GM21381 (cell line): ENCODE data around the gene GSN.

Experiments used
- ATAC-seq: cut with Tn5 transposase; IDR thresholded peaks from one replicate; pipeline ENCODE4 v1.9.1; 2021; ENCODE audit warnings: mild to moderate bottlenecking, moderate library complexity; ENCODE audit not compliant: unreplicated experiment

The GSN gene

DNA sequence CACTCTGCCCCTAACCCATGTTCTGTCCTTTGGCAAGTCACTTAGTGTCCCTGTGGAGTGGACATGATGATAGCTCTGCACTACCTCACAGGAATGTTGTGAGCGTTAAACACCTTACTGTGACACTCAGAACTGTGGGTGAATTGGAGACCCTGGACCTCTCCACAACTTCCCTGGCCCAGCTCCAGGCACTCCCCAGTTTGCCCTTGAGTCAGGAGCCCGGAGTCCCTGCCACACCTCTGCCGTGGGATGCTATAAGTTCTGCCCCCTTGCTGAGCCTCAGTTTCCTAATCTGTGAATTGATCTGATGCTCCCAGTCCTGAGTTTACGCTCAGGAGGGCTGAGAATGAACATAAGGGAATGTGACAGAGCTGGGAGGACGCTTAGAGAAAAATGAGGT is 34.4 kb downstream of the GSN start:
- ATAC-seq = no peak

DNA sequence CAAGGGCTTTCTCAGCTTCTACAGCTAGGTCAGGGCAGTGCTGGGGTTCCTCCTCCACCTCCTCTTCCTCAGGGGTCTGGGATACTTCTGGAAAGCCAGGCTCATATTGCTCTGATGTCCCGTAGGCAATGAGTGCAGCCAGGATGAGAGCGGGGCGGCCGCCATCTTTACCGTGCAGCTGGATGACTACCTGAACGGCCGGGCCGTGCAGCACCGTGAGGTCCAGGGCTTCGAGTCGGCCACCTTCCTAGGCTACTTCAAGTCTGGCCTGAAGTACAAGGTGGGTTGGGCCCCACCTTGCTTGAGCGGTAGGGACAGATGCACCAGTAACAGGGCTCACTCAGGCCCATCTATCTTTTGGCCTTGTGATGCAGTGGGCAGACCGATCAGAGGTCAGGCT is 34.8 kb downstream of the GSN start:
- ATAC-seq = no peak

DNA sequence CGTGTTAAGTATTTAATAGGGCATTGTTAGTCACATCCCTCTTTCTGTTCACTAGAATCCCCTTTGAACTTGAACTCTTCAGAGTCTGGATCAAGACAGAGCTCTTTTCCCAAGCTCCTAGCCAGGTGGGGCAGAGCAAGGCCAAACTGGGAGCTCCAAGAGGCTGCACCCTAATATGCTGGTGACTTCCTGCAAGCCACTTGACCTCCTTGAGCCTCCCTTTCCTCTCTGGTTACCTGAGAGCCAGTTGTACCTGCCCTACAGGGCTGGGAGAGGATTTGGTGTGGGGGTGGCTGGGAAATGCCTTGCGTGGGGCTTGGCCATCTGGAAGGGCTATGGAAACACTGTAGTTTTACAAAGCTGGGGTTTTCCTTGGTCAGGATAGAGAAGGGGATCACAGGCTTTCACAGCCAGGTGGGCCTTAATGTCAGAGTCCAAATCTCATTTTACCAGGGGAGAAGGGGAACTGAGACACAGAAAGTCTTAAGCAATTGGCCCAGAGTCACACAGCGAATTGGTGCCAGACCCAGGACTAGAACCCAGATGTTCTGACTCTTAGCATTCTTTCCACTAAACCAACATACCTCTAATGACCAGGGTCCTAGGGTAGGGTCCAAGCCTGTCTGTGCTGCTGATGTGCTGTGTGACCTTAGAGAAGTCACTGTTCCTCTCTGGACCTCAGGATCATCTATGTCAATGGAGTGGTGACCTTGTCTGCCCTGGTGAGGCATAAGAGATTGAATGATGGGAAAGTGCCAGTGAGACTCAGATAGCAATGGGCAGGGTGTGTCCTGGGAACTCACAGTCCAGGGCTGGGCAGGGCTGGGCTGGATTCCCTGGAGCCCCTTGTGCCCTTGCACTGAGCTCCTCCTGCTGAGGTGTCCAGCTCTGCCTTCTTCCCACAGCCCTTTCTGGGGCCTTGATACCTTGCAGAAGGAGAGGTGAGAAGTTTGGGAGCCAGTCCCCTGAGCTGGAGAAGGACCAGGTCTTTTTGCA is 35.8 kb downstream of the GSN start:
- ATAC-seq = no peak

DNA sequence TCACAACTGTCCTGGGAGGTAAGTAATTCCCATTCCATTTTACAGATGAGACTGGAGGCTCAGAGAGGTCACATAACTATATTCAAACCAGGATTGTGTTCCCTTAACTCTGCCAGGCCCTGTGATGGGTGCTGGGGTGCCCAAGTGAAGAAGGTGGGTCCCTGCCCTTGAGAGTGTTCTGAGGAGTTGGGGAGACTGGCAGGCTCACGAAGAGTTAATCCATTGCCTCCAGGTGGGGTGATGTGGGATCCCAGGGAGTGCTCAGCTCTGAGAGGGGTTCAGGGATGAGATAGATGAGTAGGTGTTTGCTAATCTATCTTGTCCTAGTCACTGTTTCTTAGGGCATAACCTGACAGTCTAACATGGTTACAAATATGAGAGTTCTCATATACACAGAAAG is 36.7 kb downstream of the GSN start:
- ATAC-seq = no peak

DNA sequence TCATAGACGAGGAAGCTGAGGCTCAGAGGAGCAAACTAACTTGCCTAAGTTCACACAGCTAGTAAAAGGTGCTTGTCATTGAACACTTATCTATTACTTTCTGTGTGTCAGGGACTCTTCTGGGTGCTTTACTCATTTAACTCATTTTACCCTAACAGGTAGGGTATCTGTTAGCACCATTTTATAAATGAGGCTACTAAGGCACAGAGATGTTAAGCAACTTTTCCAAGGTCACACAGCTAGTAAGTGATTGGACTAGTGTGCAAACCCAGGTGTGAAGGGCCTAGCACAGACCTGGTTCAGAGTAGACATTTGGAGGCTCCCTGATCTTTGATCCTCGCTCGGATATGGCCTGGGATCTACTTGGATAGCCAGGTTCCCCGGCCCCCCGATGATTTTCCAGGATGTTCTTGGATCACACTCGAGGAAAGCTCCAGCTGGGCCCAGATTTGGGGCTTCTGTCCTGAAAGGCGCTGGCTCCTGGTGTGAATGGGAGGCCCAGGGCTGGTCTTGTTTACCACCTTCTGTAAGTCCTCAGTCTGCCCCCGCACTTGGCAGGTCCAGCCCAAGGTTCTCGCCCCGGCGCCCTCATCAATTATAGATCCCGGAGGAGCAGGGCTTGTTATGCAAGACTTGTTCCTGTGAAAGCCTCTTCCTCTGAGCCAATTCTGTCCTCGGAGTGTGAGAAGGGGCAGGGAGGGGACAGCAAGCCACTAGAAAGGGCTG is 37.5 kb downstream of the GSN start:
- ATAC-seq = no peak

DNA sequence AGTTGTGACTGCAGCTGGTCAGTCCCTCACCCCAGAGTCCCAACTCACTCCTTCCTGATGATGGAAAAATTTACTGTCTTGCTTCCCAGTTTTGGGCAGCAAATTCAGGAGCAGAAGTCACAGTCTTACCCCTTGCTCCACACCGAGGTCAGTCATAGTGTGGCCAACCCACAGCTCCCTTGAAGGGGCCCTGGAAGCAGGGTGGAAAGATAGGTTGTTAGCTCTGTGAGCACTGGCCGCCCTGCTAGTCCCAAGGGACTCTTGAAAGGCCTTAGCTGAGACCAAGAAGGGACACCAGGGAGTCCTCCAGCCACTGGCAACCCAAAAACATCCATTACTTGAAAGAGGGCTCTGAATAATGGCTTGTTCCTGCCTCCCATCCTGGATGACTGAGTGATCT is 40.0 kb downstream of the GSN start:
- no peak for ATAC-seq

DNA sequence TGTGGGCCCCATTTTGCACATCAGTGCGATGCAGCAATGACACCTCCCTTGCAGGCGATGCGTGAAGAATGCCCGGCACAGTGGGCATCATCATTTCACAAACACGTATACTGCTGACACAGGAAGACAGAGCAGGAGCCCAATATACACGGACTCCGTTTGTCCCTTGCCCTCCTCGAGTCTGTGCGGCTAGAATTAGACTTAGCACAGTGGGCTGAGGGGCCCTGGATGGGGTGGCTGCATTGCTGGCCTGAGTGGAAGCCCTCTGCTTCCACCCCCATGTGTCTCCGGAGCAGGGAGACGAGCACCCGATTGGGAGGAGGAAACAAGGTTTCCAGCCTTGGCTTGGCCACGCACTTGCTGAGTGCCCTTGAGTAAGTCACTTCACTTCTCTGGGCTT is 40.8 kb downstream of the GSN start:
- no peak for ATAC-seq

DNA sequence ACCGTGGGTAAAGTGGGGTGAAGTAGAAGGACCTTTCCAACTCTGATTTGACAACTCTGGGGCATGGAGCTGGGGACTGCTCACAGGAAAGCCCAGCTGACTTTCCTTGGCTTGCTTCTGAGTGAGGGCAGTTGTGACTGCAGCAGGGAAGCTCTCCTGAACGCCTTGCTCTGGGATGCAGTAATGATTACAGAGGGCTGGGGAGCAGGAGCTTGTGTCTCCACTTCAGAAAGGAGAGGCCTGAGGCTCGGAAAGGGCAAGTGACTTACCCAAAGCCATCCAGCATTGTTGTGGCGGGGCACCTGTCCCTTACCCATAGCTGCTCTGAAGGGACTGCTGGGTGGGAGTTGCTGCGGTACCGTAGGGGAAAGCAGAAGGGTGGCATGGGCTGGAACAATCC is 41.2 kb downstream of the GSN start:
- ATAC-seq = no peak

DNA sequence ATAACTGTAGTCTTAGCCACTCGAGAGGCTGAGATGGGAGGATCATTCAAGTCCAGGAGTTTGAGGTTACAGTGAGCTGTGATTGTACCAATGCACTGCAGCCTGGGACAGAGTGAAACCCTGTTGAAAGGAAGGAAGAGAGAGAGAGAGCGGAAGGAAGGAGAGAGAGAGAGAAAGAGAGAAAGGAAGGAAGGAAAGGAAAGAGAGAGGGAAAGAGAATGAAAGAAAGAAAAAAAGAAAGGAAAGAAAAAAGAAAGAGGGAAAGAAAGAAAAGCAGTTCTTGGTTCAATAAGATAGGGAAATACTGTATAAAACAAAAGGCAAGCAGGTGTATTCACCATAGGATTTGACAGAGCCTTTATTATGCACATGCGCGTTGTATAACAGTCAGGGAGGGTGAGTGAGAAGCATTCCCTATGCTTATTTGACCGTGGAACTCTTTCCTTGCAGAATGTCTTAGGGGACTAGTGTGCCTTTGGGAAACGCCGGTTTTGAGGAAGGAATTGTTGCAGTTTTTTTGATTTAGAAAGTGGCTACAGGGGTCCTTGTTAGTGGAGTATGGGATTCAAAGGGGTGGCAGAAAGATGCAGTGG is 42.0 kb downstream of the GSN start:
- no peak for ATAC-seq

DNA sequence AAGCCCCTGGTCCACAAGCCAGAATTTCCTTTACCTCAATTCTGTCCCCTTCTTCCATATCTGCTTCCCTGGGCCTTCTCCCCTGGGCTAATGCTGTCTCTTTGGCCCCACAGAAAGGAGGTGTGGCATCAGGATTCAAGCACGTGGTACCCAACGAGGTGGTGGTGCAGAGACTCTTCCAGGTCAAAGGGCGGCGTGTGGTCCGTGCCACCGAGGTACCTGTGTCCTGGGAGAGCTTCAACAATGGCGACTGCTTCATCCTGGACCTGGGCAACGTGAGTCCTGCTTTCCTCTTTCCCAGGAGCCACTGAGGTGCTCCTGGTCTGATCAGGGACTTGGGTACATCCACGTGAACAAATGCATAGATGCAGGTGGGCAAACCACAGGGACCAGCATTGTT is 42.6 kb downstream of the GSN start:
- no peak for ATAC-seq

DNA sequence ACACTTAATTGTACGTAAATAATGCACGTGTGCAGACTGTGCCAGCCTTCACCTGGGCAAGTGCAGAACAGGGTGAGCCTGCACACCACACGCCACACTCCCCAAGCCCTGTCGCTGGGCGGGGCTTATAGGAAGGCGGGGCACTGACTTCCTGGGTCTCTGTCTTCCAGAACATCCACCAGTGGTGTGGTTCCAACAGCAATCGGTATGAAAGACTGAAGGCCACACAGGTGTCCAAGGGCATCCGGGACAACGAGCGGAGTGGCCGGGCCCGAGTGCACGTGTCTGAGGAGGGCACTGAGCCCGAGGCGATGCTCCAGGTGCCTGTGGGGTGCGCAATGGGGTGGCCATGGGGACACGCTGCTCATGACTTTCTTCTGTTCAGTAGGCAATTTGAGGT is 44.2 kb downstream of the GSN start:
- ATAC-seq = no peak

DNA sequence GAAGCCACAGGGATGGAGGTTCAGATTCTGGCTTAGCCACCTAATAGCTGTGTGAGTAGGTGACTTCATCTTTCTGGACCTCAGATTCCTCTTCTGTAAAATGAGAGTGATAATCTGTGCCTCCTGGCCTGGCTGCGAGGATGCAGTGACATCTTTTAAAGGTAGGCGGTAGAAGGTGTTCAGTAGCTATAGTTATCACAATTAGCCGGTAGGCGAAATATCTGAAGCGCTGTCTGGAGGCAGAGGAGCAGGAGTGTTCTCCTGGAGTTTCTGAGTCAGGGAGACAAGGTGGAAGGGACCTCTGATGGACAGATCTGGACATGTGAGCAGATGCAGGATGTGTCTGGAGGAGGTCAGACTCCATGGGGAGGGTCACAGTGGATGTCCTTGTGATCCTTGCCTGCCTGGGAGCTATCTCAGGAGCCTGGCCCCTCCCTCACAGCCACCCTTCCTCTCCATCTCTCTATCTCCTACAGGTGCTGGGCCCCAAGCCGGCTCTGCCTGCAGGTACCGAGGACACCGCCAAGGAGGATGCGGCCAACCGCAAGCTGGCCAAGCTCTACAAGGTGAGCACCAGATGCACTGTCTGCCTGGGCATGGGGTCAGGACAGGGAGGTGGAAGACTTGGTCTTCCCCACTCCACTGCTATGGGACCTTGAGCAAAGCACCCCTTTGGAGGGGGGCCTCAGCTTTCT is 45.6 kb downstream of the GSN start:
- no peak for ATAC-seq

DNA sequence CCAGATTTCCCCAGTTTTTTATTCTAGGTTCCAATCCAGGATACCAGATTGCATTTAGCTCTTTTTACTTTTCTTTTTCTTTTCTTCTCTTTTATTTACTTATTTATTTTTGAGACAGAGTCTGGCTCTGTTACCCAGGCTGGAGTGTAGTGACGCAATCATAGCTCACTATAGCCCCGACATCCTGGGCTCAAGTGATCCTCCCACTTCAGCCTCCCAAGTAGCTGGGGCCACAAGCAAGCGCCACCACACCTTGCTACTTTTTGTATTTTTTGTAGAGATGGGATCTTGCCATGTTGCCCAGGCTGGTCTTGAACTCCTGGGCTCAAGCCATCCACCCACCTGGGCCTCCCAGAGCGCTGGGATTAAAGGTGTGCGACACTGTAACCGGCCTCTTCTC is 48.4 kb downstream of the GSN start:
- ATAC-seq = no peak

DNA sequence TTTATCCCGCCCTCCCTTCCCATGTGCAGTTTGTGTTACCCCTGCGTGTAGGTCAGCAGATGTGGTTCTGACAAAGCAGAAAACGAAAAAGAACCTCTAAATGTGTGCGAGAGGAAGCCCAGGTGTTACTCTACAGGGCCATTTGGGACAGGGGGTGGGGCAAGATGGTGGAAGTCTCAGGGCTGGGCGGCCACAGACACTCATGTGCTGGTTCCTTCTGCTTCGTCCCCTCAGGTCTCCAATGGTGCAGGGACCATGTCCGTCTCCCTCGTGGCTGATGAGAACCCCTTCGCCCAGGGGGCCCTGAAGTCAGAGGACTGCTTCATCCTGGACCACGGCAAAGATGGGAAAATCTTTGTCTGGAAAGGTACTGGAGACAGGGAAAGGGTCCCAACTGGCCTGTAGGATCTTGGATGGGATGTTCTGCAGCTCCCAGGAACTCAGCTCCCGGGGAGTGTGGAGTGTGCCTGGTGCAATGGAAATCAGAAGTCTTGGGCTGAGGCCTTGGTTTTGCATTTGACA is 49.0 kb downstream of the GSN start:
- no peak for ATAC-seq

DNA sequence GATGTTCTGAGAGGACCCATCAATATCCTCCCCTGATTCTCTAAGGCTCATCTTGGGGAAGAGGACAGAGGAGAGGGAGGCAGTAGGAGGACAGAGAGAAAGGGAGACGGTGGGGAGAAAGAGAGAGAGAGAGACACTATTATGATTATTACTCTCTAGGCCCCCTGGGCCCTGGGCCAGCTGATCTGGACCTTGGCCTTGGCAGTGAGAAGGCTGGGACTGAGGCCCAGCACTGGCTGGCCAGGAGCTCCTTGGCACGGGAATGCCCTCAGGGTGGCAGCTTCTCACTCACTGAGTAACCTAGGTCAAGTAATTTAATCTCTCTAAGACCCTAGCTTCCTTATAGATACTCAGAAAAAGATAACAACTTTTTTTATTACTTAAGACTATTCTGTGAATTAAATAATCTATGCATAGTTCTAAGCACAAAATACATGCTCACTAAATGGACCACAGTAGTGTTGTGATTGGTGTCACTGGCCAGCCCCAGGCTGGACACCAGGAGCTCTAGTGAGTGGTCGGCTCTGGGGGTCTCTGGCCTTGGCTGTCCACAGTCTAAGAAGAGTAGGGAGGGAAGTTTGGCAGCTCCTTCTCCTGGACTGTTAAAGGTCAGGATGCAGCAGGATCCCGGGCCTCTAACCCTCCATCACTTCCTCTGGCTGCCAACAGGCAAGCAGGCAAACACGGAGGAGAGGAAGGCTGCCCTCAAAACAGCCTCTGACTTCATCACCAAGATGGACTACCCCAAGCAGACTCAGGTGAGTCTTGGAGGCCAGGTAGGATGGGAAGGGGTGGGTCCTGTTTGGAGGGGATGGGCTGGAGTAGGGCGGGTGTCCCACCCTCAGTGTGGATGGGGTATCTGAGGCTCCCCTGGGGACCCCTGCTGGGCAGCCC is 50.0 kb downstream of the GSN start:
- ATAC-seq = no peak

DNA sequence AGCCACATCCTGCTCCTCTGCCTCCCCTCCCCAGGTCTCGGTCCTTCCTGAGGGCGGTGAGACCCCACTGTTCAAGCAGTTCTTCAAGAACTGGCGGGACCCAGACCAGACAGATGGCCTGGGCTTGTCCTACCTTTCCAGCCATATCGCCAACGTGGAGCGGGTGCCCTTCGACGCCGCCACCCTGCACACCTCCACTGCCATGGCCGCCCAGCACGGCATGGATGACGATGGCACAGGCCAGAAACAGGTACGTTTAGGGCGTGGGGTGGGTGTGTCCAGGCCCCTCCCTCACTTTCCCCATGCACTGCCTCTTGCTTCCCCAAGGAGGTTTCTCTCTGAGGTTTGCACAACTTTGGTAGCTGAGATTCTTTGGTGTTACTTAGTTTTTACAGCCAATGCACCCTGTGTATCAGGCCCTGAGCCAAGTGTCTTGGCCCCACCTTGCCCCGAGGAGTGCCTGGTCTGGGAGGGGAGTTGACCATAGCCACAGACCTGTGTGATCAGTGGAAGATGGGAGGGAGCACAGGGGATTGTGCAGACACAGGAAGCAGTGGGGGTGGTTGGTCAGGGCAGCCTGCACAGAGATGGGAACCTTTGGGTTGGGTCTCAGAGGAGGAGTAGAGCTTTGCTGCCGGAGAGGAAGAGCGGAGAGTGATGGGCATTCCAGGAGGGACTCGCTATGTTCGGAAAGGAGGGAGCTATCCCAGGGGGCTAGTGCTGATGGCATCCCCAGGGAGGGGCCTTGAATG is 50.8 kb downstream of the GSN start:
- ATAC-seq = no peak

DNA sequence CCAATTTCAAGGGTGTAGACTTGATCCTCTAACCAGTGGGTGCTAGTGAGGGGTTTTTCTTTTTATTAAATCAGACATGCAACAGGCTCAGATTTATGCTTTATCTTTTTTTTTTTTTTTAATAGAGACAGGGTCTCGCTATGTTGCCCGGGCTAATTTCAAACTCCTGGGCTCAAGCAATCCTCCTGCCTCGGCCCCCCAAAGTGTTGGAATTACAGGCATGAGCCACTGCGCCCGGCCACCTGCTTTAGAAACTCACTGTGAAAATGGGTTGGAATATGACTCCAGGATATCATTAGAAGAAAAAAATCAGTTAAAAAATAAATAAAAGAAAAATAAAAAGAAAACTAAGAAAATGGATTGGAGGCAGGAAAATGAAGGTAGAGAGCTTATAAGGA is 51.4 kb downstream of the GSN start:
- ATAC-seq = no peak

DNA sequence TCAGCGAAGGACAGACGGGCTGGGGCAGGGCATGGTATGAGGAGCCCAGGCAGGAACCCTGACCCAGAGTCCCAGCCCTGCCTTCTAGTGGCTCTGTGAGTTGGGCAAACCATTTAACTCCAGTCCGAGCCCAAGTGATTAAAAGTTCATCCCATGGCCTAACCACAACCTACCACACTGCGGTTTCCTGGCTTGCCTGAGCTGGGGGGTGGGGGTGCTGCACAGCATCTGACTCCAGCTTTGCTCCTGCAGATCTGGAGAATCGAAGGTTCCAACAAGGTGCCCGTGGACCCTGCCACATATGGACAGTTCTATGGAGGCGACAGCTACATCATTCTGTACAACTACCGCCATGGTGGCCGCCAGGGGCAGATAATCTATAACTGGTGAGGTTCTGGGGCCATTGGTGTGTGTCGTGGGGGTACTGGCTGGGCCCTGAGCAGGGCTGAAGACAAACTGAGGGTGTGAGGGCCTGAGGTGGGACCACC is 53.1 kb downstream of the GSN start:
- ATAC-seq = no peak
